Upper lobe of left lung (tissue), 6 donors: Measurements from ENCODE around the gene GRAMD1A. TPM values are rescaled to one million over a fixed set of nuclear protein-coding genes. Genes with fewer than 3 reads are reported as not detected.
"Not testable (repeated sequence)": the region's sequence is repeated elsewhere in the genome, so short reads cannot be mapped to it uniquely, and the experiment has no call there.

Experiments
- ATAC-seq, 2 donors: fragments of 200-7000 bp; cut with Tn5 transposase; one replicate each; pipeline ENCODE4 v1.9.1; 2022; ENCODE audit warnings: mild to moderate bottlenecking in 2 of 2, moderate library complexity in 2 of 2; ENCODE audit not compliant: low FRiP score in 2 of 2
- DNase-seq, 2 donors: peaks; one replicate each; pipeline ENCODE4 v3.0.0-alpha.2; 2019 to 2020
- H3K27ac ChIP-seq, 4 donors: fragments of 200-600 bp; sonication (generic); one replicate each; pipeline ENCODE4 v1.5.1; 2016 to 2019
- H3K27me3 ChIP-seq, 4 donors: fragments of 200-600 bp; sonication (generic); one replicate each; pipeline ENCODE4 v1.5.1; 2017 to 2019
- H3K36me3 ChIP-seq, 4 donors: fragments of 200-600 bp; sonication (generic); one replicate each; pipeline ENCODE4 v1.5.1; 2016 to 2019
- H3K4me1 ChIP-seq, 4 donors: fragments of 200-600 bp; sonication (generic); one replicate each; pipeline ENCODE4 v1.5.1; 2018 to 2019
- H3K4me3 ChIP-seq, 4 donors: fragments of 200-600 bp; sonication (generic); one replicate each; pipeline ENCODE4 v1.5.1; 2017 to 2019; ENCODE audit warnings: mild to moderate bottlenecking in 2 of 4, moderate library complexity in 1 of 4
- H3K9me3 ChIP-seq, 4 donors: fragments of 200-600 bp; sonication (generic); one replicate each; pipeline ENCODE4 v1.5.1; 2018 to 2019
- CTCF ChIP-seq, 6 experiments: fragments of 450-650 bp in 4 of 6; fragments of 200-600 bp in 2 of 6; sonication (generic) in 2 of 6; IDR thresholded peaks; one replicate each; pipeline ENCODE4 v1.5.1; 2016 to 2019; ENCODE audit warnings: antibody characterized with exemption in 6 of 6
- EP300 ChIP-seq, 4 donors: sonication (generic); formaldehyde crosslinking; IDR thresholded peaks; one replicate each; pipeline ENCODE4 v1.5.1; 2017; ENCODE audit warnings: antibody characterized with exemption in 4 of 4, control low read depth in 2 of 4
- POLR2A ChIP-seq, 4 donors: fragments of 450-650 bp; IDR thresholded peaks; one replicate each; pipeline ENCODE4 v1.5.1; 2016 to 2017; ENCODE audit warnings: antibody characterized with exemption in 4 of 4, mild to moderate bottlenecking in 2 of 4
- POLR2AphosphoS5 ChIP-seq, 2 donors: sonication (generic); formaldehyde crosslinking; IDR thresholded peaks; one replicate each; pipeline ENCODE4 v1.5.1; 2017; ENCODE audit warnings: antibody characterized with exemption in 2 of 2
- WGBS, 2 donors: methylation state at CpG; one replicate each; pipeline ENCODE4 v1.1.5; 2017 to 2018; 5-methylcytosine and 5-hydroxymethylcytosine counted together
- total RNA-seq, 6 donors: library from RNA; depleted of rRNA in 4 of 6; stranded (reverse); fragments of >200 nt in 4 of 6; gene quantifications; one replicate each; pipeline versions ENCODE4 v1.1.0 to v1.2.1, GENCODE V29; 2016 to 2021
- donor health status: DM: no; HTN: no; CAD: no; lungs with moderate emphysema.
- donor health status: DM: no; HTN: yes; CAD: no; lungs with severe emphysema.

The GRAMD1A gene
- total RNA-seq, 6 donors from 2014 or later, result 85.1 to 206 (median 119) TPM

- WGBS, 2 donors, result 49 to 50% methylated on average over 9 of the region's 10 CpGs
- no peaks in the 10 kb centered on the region for H3K36me3 ChIP-seq
- TF ChIP-seq POLR2A (IDR thresholded peaks at IDR 0.05) (no peak), EP300 (IDR thresholded peaks at IDR 0.05) (peak in 1 of 4 donors; percentile 30), POLR2AphosphoS5 (IDR thresholded peaks at IDR 0.05) (peak; percentile 40 to 52), CTCF (IDR thresholded peaks at IDR 0.05) (peak in 5 of 6 experiments; percentile 13 to 59 (median 37))
- ATAC-seq, result peak in 1 of 2 donors; percentile 9
- no peak overlapping the region for H3K4me3 ChIP-seq
- H3K27ac ChIP-seq, result no peak overlapping the region
- H3K9me3 ChIP-seq, result no peaks in the 10 kb centered on the region
- H3K4me1 ChIP-seq, result peaks cover 18 to 46% (median 33%) of the 10 kb centered on the region in 4 donors
- no peaks in the 10 kb centered on the region for H3K27me3 ChIP-seq
- no peak for DNase-seq
These were observed 45.7 kb downstream of the GRAMD1A start for GRCh38 chr19:35045667-35046300.

- Histone ChIP-seq H3K9me3 (no peaks in the 10 kb centered on the region), H3K27ac (no peak overlapping the region), H3K4me1 (peaks cover 12 to 39% (median 26%) of the 10 kb centered on the region in 4 donors), H3K27me3 (no peaks in the 10 kb centered on the region), H3K4me3 (no peak overlapping the region), H3K36me3 (no peaks in the 10 kb centered on the region)
- DNase-seq (no peak), ATAC-seq (no peak)
- no peak for TF ChIP-seq POLR2AphosphoS5 (IDR thresholded peaks at IDR 0.05)
- no peak for TF ChIP-seq CTCF (IDR thresholded peaks at IDR 0.05)
- TF ChIP-seq EP300 (IDR thresholded peaks at IDR 0.05), result no peak
- WGBS, 2 donors, result 82 to 97% methylated on average over 4 to 5 of the region's 5 CpGs
These were observed 46.3 kb downstream of the GRAMD1A start for GRCh38 chr19:35046461-35046860.

- WGBS, 2 donors, result 53 to 66% methylated on average over 3 to 11 of the region's 12 CpGs
- DNase-seq (peak; percentile 47 to 84), ATAC-seq (no peak)
- Histone ChIP-seq H3K27ac (no peak overlapping the region), H3K36me3 (no peaks in the 10 kb centered on the region), H3K4me1 (peaks cover 0 to 15% (median 8%) of the 10 kb centered on the region in 4 donors), H3K4me3 (no peak overlapping the region), H3K27me3 (no peaks in the 10 kb centered on the region), H3K9me3 (no peaks in the 10 kb centered on the region)
- TF ChIP-seq EP300 (IDR thresholded peaks at IDR 0.05) (no peak), POLR2A (IDR thresholded peaks at IDR 0.05) (no peak), POLR2AphosphoS5 (IDR thresholded peaks at IDR 0.05) (no peak), CTCF (IDR thresholded peaks at IDR 0.05) (no peak)
These were observed 48.8 kb downstream of the GRAMD1A start for GRCh38 chr19:35048911-35049411.

GRCh38 chr19:35049456-35049855 is 49.3 kb downstream of the GRAMD1A start:
- ATAC-seq (no peak), DNase-seq (no peak)
- WGBS, 2 donors, result 90 to 93% methylated on average over 4 to 5 of the region's 5 CpGs
- TF ChIP-seq POLR2AphosphoS5 (IDR thresholded peaks at IDR 0.05), result no peak
- TF ChIP-seq EP300 (IDR thresholded peaks at IDR 0.05), result no peak
- no peak for TF ChIP-seq CTCF (IDR thresholded peaks at IDR 0.05)
- TF ChIP-seq POLR2A (IDR thresholded peaks at IDR 0.05), result no peak
- no peak overlapping the region for H3K27ac ChIP-seq
- H3K4me1 ChIP-seq, result peaks cover 0 to 12% (median 5%) of the 10 kb centered on the region in 4 donors
- H3K27me3 ChIP-seq, result no peaks in the 10 kb centered on the region
- H3K9me3 ChIP-seq, result no peaks in the 10 kb centered on the region
- no peaks in the 10 kb centered on the region for H3K36me3 ChIP-seq
- H3K4me3 ChIP-seq, result no peak overlapping the region

- ATAC-seq, result not testable (repeated sequence)
- WGBS, 2 donors, result 94 to 100% methylated on average over 2 of the region's 2 CpGs
These were observed 50.5 kb downstream of the GRAMD1A start for GRCh38 chr19:35050662-35051061.

GRCh38 chr19:35051268-35051667 is 51.1 kb downstream of the GRAMD1A start:
- not testable (repeated sequence) for H3K27me3 ChIP-seq, H3K27ac ChIP-seq, H3K9me3 ChIP-seq, ATAC-seq, H3K4me1 ChIP-seq, H3K4me3 ChIP-seq, DNase-seq, H3K36me3 ChIP-seq
- WGBS, 2 donors, result 89 to 95% methylated on average over 4 of the region's 4 CpGs

More at GRCh38 chr19:35050662-35051061, 50.5 kb downstream of the GRAMD1A start:
- H3K4me3 ChIP-seq, H3K27ac ChIP-seq, H3K36me3 ChIP-seq, H3K27me3 ChIP-seq, H3K4me1 ChIP-seq, H3K9me3 ChIP-seq, DNase-seq: not testable (repeated sequence)
